Measurements from ENCODE around the gene ELF5.

The ELF5 gene

GRCh38 chr11:34454308-34455032 lies 59.1 kb downstream of the ELF5 start:
- DNase-seq (ENCODE audit: low spot score) = no peak

GRCh38 chr11:34451053-34451452 lies 62.5 kb downstream of the ELF5 start:
- DNase-seq (ENCODE audit: low spot score) = no peak

GRCh38 chr11:34449013-34449412 lies 64.6 kb downstream of the ELF5 start:
- DNase-seq (ENCODE audit: low spot score) = no peak

GRCh38 chr11:34448223-34448994 lies 65.2 kb downstream of the ELF5 start:
- no peak for DNase-seq (ENCODE audit: low spot score)

- no peak for DNase-seq (ENCODE audit: low spot score)
Observed at GRCh38 chr11:34447044-34447443, 66.5 kb downstream of the ELF5 start.

- DNase-seq (ENCODE audit: low spot score) = no peak
Observed at GRCh38 chr11:34446386-34446785, 67.2 kb downstream of the ELF5 start.

GRCh38 chr11:34445956-34446355 lies 67.6 kb downstream of the ELF5 start:
- no peak for DNase-seq (ENCODE audit: low spot score)

GRCh38 chr11:34444428-34444827 lies 69.2 kb downstream of the ELF5 start:
- no peak for DNase-seq (ENCODE audit: low spot score)

- DNase-seq (ENCODE audit: low spot score) = no peak
Observed at GRCh38 chr11:34443136-34443535, 70.5 kb downstream of the ELF5 start.

- no peak for DNase-seq (ENCODE audit: low spot score)
Observed at GRCh38 chr11:34441814-34442213, 71.8 kb downstream of the ELF5 start.

- peak; percentile 5 for DNase-seq (ENCODE audit: low spot score)
Observed at GRCh38 chr11:34439610-34440198, 73.9 kb downstream of the ELF5 start.

- DNase-seq (ENCODE audit: low spot score) = peak; percentile 97
Observed at GRCh38 chr11:34438529-34439507, 74.8 kb downstream of the ELF5 start, which contains the start of gene CAT. CAT (plus strand) TSS chr11:34438934; CDS start chr11:34439014, 80 bp downstream.

- no peak for DNase-seq (ENCODE audit: low spot score)
Observed at GRCh38 chr11:34437224-34438125, 76.1 kb downstream of the ELF5 start.

- no peak for DNase-seq (ENCODE audit: low spot score)
Observed at GRCh38 chr11:34433899-34434298, 79.7 kb downstream of the ELF5 start.

- DNase-seq (ENCODE audit: low spot score) = no peak
Observed at GRCh38 chr11:34432822-34433221, 80.8 kb downstream of the ELF5 start.

- no peak for DNase-seq (ENCODE audit: low spot score)
Observed at GRCh38 chr11:34431979-34432378, 81.6 kb downstream of the ELF5 start.

Measured in SK-N-DZ (cell line).